Hematopoietic multipotent progenitor cell treated with erythropoietin and hydrocortisone succinate and interleukin-3 and kit ligand, for 15 days (in vitro differentiated cells): ENCODE measurements around the gene ANK3.

Experiments
- DNase-seq: peaks from one replicate; pipeline ENCODE4 v3.0.0-alpha.2; 2015; ENCODE audit warnings: low spot score

The ANK3 gene

DNA sequence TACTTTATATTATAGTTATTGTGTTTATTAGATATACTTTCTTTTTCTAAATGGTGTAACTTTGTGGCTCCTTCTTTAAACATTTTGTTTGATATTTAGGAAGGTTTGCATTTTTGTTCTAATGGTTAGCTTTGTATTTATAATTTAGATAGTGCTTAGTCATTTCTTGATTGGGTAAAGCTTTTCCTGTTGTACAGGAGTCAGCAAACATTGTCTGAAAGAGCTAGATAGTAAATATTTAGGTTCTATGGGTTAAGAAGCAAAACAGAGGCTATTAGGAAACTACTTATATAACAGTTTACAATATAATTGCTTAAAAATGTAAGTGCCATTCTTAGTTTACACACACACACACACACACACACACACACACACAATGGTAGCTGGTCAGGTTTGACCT is 412.8 kb downstream of the ANK3 start:
- no peak for DNase-seq
